ENCODE measurements around the gene EFNA1. TPM values are rescaled to one million over a fixed set of nuclear protein-coding genes. Genes with fewer than 3 reads are reported as not detected.

EFNA1 gene
- total RNA-seq, 1 experiment from 2014 or later: 19.7 TPM

- no peak for ATAC-seq
- H3K79me2 ChIP-seq (ENCODE audit: insufficient read depth, low read length): no peaks in the 10 kb centered on the region
- peaks cover 6% of the 10 kb centered on the region; the same call in 1 of the 2 replicates for H3K27me3 ChIP-seq (ENCODE audit: insufficient read depth, low read length)
- TF ChIP-seq, protein P1, sequence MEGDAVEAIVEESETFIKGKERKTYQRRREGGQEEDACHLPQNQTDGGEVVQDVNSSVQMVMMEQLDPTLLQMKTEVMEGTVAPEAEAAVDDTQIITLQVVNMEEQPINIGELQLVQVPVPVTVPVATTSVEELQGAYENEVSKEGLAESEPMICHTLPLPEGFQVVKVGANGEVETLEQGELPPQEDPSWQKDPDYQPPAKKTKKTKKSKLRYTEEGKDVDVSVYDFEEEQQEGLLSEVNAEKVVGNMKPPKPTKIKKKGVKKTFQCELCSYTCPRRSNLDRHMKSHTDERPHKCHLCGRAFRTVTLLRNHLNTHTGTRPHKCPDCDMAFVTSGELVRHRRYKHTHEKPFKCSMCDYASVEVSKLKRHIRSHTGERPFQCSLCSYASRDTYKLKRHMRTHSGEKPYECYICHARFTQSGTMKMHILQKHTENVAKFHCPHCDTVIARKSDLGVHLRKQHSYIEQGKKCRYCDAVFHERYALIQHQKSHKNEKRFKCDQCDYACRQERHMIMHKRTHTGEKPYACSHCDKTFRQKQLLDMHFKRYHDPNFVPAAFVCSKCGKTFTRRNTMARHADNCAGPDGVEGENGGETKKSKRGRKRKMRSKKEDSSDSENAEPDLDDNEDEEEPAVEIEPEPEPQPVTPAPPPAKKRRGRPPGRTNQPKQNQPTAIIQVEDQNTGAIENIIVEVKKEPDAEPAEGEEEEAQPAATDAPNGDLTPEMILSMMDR (IDR thresholded peaks at IDR 0.05 in 2 of 3, conservative IDR thresholded peaks at IDR 0.05 in 1 of 3; ENCODE audit: borderline replicate concordance in 1 of 3, insufficient read depth in 1 of 3, low read depth in 2 of 3, low read length in 2 of 3): no peak
- no peak for TF ChIP-seq RAD21 (IDR thresholded peaks at IDR 0.05; ENCODE audit: low read depth)
- TF ChIP-seq CEBPB (IDR thresholded peaks at IDR 0.05; ENCODE audit: low read depth): no peak
- TF ChIP-seq ZBTB33 (IDR thresholded peaks at IDR 0.05; ENCODE audit: extremely low read depth, insufficient replicate concordance, low read length): no peak
- no peak for TF ChIP-seq TCF7L2 (IDR thresholded peaks at IDR 0.05; ENCODE audit: borderline replicate concordance, extremely low read depth, insufficient read depth, insufficient read length)
- TF ChIP-seq JUND (IDR thresholded peaks at IDR 0.05): no peak
- no peak for TF ChIP-seq EZH2phosphoT487 (IDR thresholded peaks at IDR 0.05; ENCODE audit: borderline replicate concordance)
- no peak for TF ChIP-seq POLR2A (IDR thresholded peaks at IDR 0.05; ENCODE audit: borderline replicate concordance, extremely low read depth, insufficient read depth, insufficient read length)
- TF ChIP-seq ELF1 (IDR thresholded peaks at IDR 0.05; ENCODE audit: borderline replicate concordance, low read depth): no peak
- TF ChIP-seq EGR1 (IDR thresholded peaks at IDR 0.05; ENCODE audit: low read depth): no peak
- TF ChIP-seq FOSL1 (IDR thresholded peaks at IDR 0.05; ENCODE audit: low read depth): no peak
- TF ChIP-seq EZH2 (IDR thresholded peaks at IDR 0.05): no peak
- no peak for TF ChIP-seq YY1 (IDR thresholded peaks at IDR 0.05; ENCODE audit: extremely low read depth, insufficient replicate concordance, low read depth, low read length)
- no peak for TF ChIP-seq SRF (IDR thresholded peaks at IDR 0.05; ENCODE audit: low read depth)
- TF ChIP-seq REST (IDR thresholded peaks at IDR 0.05; ENCODE audit: low read depth): no peak
- TF ChIP-seq SP1 (IDR thresholded peaks at IDR 0.05; ENCODE audit: low read depth): no peak
- BruUV-seq (replicated peaks): no TSS peak
- H4K20me1 ChIP-seq (ENCODE audit: insufficient read depth): no peaks in the 10 kb centered on the region
- no peaks in the 10 kb centered on the region for H3K9me2 ChIP-seq (ENCODE audit: insufficient read depth)
- RAD21 ChIA-PET (ENCODE audit: low non-redundant PET in 1 of 2, low total read pairs in 2 of 2, uncharacterized antibody in 2 of 2, unreplicated experiment in 2 of 2): no interaction called here
- H3K9ac ChIP-seq (ENCODE audit: low read length): no peak overlapping the region
- no peaks in the 10 kb centered on the region for H3K36me3 ChIP-seq (ENCODE audit: control insufficient read depth in 1 of 2, insufficient read depth in 2 of 2, low read length in 2 of 2)
- no peak overlapping the region for H3K4me3 ChIP-seq (replicated peaks in 1 of 2; ENCODE audit: low read depth in 1 of 2, low read length in 2 of 2)
- H3K9me3 ChIP-seq (ENCODE audit: control insufficient read depth in 1 of 2, insufficient read depth in 1 of 2, low read depth in 1 of 2, low read length in 2 of 2): no peaks in the 10 kb centered on the region
- H3K4me1 ChIP-seq (ENCODE audit: control insufficient read depth in 1 of 2, insufficient read depth in 2 of 2, low read length in 2 of 2): peaks cover 19 to 30% of the 10 kb centered on the region in 2 experiments
- H3K27ac ChIP-seq (ENCODE audit: low read depth, low read length): no peak overlapping the region
- CTCF ChIA-PET: interaction anchor here (1.1 to 2.1 kb wide), 2 partner anchors 37 to 45 kb away, joined by 3 to 8 read pairs; no protein-coding TSS in a partner anchor
- POLR2A ChIA-PET: interaction anchor here (1.1 kb wide), 1 partner anchor 31 kb away, joined by 3 read pairs; no protein-coding TSS in a partner anchor
- H2AFZ ChIP-seq (ENCODE audit: low read depth, low read length, poor library complexity, severe bottlenecking): no peak overlapping the region
- no peak for DNase-seq (ENCODE audit: low read depth, low spot score)
- intact Hi-C loops (cut with micrococcal nuclease): no loop called here
- no peak overlapping the region for H3K4me2 ChIP-seq (ENCODE audit: low read length)
Observed at GRCh38 chr1:155122308-155122707, 5.4 kb upstream of the EFNA1 start.

Data from HCT116 (cell line).